Activated CD4-positive, CD25-positive, alpha-beta regulatory T cell treated with anti-CD3 and anti-CD28 coated beads, Interleukin-2, amount 50 U/mL, for 72 hours (primary cell): ENCODE results near the gene CEMIP.

ENCODE experiments used
- DNase-seq: peaks from one replicate; pipeline ENCODE4 v3.0.0; 2021

CEMIP gene

GRCh38 chr15:80934761-80935221, 155.6 kb downstream of the CEMIP start:
- no peak for DNase-seq

DNA sequence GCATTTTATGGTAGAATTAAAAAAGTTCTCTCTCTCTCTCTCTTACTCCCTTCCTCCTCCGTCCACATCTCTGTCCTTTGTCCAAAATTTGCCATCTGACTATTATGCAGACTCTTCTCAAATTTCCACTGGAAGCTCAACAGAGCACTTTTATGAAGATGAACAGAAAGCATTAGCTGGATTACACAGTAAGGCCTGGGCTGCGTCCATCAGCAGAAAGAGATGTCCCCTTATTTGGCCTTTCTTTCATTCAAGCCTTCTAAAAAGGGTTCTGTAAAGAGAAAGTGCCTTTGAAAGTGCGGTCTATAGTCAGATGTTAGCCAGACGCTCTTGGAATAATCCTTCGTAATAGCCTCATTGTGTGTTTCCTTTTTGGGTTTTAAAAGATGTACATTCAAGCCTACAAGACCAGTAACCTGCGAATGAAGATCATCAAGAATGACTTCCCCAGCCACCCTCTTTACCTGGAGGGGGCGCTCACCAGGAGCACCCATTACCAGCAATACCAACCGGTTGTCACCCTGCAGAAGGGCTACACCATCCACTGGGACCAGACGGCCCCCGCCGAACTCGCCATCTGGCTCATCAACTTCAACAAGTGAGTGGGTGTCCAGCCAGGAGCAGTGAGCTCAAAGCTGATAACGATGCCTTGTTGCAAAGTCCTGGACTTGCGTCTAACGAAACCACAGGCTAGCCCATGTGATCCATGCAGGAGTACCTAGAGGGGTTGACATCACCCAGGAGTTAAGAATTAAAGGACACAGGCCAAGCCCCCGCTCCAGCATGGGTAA, 157.3 kb downstream of the CEMIP start:
- no peak for DNase-seq

DNA sequence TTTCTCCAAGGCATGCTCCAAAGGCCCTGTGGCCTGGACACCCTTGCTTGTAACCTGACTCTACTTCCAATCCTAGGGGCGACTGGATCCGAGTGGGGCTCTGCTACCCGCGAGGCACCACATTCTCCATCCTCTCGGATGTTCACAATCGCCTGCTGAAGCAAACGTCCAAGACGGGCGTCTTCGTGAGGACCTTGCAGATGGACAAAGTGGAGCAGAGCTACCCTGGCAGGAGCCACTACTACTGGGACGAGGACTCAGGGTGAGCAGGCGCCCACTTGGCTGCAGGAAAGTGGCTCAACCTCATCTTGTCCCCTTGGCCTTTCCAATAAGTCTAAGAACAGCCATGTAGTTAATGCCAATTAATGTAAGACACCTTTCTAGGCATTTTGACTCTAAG, 158.5 kb downstream of the CEMIP start:
- DNase-seq: no peak

DNA sequence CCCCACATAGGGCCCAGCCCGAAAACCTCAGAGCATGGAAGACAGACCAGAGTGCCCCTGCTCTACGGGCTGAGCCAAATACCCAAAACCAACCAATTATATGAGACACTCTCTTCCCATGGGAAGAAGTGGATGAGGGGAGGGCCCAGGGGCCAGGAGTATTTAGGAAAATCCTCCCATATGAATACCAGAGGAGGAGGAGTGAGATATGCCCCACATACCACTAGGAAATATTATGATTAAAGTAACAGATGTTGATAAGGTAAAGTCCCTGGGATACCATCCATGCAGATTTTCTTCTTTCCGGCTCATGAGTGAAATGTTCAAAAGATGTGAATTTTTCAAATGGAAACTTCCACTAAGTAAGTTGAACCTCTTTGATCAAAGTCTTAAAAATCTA, 160.0 kb downstream of the CEMIP start:
- no peak for DNase-seq

GRCh38 chr15:80940331-80940730, 161.2 kb downstream of the CEMIP start:
- DNase-seq: no peak

GRCh38 chr15:80940851-80941250, 161.7 kb downstream of the CEMIP start:
- DNase-seq: no peak

DNA sequence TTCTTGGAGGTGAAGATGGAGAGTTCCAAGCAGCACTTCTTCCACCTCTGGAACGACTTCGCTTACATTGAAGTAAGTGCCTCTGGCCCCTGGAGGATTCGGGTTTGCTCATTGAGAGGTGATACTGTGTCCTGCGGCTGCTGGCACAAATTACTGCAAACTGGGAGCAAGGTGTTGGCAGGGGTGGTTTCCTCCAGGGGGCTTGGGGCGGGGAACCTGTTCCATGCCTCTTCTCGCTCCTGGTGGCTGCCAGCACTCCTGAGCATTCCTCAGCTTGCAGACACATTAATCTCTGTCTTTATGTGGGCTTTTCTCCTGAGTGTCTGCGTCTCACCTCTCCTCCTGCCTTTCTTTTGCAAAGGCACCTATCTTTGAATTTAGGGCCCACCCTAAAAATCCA, 163.1 kb downstream of the CEMIP start:
- no peak for DNase-seq

- no peak for DNase-seq
Measured at GRCh38 chr15:80942746-80943565, 163.8 kb downstream of the CEMIP start.

DNA sequence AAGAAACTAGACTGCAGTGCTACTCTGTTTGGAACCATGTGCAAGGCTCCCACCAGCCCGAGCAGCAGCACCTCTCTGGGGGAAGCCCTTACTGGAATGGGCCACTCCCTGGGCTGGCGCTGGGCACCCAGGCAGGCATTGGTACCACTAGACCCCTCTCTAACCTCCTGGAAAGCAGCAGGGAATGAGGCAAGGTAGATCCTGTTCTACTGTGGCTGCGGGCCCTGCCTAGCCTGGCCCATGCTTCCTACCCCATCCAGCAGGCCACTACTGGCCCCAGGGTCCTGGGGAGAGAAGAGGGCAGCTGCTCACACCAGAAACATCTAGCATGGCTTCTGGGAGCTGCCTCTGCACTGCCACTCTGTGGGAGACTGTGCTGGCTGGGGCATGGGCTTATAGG, 165.6 kb downstream of the CEMIP start:
- DNase-seq: no peak

DNA sequence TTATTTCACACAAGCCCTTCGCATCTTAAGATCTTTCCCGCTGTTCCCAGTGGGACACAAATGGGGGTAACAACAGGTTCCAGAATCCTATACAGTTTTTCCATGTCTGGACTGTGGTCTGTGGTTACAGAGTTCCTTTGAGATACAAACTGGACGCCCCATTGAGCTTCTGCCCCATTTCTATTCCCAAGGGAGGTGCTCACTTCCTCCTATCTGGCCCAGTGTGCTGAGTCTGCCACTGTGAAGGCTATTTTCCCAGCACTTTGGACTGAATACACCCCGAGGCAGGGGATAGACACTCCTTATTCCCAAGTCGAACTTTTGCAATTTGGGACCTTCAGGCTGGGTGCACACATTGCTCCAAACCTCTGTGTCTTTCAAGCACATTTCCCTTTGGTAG, 166.4 kb downstream of the CEMIP start:
- no peak for DNase-seq

GRCh38 chr15:80946576-80946975, 167.4 kb downstream of the CEMIP start:
- DNase-seq: no peak

GRCh38 chr15:80948651-80949292, 169.6 kb downstream of the CEMIP start:
- no peak for DNase-seq

DNA sequence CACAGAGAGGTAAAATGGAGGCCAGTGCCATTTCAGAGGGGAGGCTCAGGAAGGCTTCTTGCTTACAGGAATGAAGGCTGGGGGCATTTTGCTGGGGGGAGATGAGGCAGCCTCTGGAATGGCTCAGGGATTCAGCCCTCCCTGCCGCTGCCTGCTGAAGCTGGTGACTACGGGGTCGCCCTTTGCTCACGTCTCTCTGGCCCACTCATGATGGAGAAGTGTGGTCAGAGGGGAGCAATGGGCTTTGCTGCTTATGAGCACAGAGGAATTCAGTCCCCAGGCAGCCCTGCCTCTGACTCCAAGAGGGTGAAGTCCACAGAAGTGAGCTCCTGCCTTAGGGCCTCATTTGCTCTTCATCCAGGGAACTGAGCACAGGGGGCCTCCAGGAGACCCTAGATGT, 170.6 kb downstream of the CEMIP start:
- no peak for DNase-seq

GRCh38 chr15:80950291-80951078, 171.3 kb downstream of the CEMIP start:
- no peak for DNase-seq

DNA sequence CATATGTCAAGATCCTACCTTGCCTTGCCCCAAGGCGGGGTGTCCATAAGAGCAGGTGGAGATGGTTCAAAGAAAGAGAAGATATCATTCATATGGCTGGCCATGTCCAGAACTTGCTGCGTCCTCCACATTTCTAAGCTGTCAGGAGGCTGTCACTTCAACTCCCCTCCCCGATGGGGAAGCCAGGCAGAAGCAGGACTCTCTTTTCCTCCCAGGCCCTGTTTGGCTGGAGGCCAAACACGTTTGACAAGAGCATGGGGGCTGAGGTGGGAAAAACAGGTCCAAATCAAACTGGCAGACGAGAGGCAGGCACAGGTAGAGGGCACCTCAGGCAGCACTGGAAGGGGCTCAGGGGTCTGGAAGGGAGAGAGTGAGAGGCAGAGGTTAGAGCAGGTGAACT, 172.8 kb downstream of the CEMIP start:
- no peak for DNase-seq

GRCh38 chr15:80953001-80953952, 174.1 kb downstream of the CEMIP start:
- no peak for DNase-seq

- no peak for DNase-seq
Measured at GRCh38 chr15:80953953-80954778, 175.0 kb downstream of the CEMIP start.

DNA sequence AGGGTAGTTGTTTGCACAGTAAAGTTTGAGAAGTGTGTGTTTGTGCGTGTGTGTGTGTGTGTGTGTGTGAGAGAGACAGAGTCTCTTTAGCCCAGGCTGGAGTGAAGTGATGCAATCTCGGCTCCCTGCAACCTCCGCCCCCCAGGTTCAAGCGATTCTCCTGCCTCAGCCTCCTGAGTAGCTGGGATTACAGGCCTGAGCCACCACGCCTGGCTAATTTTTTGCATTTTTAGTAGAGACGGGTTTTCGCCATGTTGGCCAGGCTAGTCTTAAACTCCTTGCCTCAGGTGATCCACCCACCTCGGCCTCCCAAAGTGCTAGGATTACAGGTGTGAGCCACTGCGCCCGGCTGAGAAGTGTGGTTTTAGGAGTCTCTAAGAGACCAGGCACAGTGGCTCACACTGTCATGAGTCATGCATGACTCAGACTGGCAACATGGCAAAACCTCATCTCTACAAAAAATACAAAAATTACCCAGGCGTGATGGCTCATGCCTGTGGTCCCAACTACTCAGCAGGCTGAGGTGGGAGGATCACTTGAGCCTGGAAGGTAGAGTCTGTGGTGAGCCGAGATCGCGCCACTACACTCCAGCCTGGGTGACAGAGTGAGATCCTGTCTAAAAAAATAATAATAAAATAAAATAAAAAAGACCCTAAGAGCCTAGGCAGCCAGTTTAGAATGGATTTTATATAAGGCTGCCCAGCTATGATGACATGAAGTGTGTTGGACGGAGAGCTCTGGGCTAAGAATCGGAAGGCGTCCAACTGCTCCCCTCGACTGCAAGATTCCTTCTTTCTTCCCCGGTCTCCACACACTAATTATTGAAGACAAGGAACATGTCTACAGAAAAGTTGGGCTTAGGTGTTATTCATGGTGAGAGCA, 176.6 kb downstream of the CEMIP start:
- peak; percentile 38 for DNase-seq

DNA sequence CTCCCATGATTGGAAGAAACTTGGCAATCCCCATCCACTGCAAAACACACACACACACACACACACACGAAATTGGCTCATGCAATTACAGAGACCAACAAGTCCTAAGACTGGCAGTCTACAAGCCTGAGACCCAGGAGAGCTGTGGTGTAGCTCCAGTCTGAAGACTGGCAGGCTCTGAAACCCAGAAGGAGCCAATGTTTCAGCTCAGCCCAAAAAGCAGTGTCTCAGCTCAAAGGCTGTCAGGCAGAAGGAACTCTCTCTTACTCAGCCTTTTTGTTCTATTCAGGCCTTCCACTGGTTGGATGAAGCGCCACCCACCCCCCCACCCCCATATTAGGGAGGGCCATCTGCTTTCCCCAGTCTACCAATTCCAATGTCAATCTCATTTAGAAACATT, 178.4 kb downstream of the CEMIP start:
- no peak for DNase-seq

- no peak for DNase-seq
Measured at GRCh38 chr15:80957976-80958375, 178.8 kb downstream of the CEMIP start.
